Measurements from ENCODE around the gene CABP7. TPM values are rescaled to one million over a fixed set of nuclear protein-coding genes. Genes with fewer than 3 reads are reported as not detected.
A peak's percentile ranks its signal among the peaks of the same experiment; 100 is the strongest.

Gene CABP7
- total RNA-seq, 6 donors from 2014 or later, result 0.15 to 0.44 TPM; not detected in 4

DNA sequence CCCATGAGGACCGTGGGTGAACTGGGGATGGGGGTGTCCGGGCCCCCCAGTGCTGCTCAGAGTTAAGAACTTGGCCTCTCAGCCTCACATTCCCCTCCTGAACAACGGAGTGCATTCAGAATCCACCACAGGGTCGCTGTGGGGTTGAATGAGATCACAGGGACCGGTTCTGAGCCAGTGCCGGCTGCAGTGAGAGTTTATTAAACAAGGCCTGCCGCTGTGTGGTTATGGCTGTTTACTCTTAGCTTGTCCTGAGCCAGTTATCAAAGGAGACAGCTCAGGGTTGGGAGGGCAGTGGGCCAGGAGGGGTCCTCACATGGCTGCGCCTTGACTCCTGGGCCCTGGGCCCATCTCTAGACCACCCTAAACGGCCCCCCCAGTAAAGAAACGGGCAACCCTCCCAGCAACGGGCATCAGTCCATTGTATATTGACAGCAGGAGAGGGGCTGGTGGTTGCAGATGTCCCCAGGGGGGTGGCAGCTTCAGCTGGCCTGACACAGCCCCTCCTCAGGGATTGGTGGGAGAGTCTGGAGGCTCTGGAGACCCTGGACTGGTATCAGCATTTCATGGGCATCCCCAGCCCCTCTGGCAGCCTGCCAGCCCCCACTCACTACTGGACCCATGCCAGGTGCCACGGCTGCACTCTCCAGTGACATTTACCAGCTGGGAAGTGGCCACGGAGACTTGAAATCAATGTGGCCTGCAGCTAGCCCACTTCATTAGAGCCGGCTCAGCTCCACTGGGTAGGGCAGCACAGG lies 15.1 kb upstream of the CABP7 start:
- ATAC-seq (ENCODE audit: low FRiP score in 2 of 2), result peak in 1 of 2 donors; percentile 45

DNA sequence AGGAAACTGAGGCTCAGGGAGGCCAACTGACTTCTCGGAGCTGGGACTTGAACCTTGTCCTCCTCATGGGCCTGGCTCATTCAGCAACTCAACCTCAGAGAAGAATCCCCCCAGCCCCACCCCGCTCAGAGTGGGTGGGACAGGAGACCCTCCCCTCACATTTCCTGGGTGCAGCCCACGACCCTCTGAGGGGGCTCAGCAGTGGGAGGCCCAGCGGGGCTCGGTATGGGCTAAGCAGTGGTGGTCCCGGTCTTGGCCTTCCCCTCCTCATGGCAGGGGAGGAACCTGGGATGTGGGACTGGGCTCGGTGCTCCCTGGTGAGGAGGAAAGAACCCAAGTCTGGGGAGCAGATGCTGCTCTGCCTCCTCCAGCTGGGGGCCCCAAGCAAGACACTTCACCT lies 14.2 kb upstream of the CABP7 start:
- Histone ChIP-seq H3K4me3 (no peak overlapping the region), H3K9me3 (no peaks in the 10 kb centered on the region), H3K4me1 (peaks cover 17 to 42% (median 19%) of the 10 kb centered on the region in 4 donors), H3K27me3 (no peaks in the 10 kb centered on the region), H3K36me3 (no peaks in the 10 kb centered on the region), H3K27ac (no peak overlapping the region)
- WGBS, 2 donors, result 73 to 78% methylated on average over 2 to 7 of the region's 7 CpGs
- TF ChIP-seq EP300 (IDR thresholded peaks at IDR 0.05), result no peak
- TF ChIP-seq, protein P1, sequence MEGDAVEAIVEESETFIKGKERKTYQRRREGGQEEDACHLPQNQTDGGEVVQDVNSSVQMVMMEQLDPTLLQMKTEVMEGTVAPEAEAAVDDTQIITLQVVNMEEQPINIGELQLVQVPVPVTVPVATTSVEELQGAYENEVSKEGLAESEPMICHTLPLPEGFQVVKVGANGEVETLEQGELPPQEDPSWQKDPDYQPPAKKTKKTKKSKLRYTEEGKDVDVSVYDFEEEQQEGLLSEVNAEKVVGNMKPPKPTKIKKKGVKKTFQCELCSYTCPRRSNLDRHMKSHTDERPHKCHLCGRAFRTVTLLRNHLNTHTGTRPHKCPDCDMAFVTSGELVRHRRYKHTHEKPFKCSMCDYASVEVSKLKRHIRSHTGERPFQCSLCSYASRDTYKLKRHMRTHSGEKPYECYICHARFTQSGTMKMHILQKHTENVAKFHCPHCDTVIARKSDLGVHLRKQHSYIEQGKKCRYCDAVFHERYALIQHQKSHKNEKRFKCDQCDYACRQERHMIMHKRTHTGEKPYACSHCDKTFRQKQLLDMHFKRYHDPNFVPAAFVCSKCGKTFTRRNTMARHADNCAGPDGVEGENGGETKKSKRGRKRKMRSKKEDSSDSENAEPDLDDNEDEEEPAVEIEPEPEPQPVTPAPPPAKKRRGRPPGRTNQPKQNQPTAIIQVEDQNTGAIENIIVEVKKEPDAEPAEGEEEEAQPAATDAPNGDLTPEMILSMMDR (IDR thresholded peaks at IDR 0.05), result no peak
- TF ChIP-seq POLR2AphosphoS5 (IDR thresholded peaks at IDR 0.05), result no peak
- no peak for TF ChIP-seq POLR2A (IDR thresholded peaks at IDR 0.05)
- ATAC-seq (ENCODE audit: low FRiP score in 2 of 2), result no peak
- no peak for DNase-seq

More for the DNA sequence above, 15.1 kb upstream of the CABP7 start:
- 34 to 36% methylated on average over 8 to 14 of the region's 14 CpGs for WGBS, 2 donors
- H3K36me3 ChIP-seq, result no peaks in the 10 kb centered on the region
- no peaks in the 10 kb centered on the region for H3K27me3 ChIP-seq
- H3K9me3 ChIP-seq, result no peaks in the 10 kb centered on the region
- H3K4me1 ChIP-seq, result peaks cover 17 to 42% (median 21%) of the 10 kb centered on the region in 4 donors
- no peak overlapping the region for H3K4me3 ChIP-seq
- DNase-seq, result peak in 1 of 2 donors; percentile 77
- TF ChIP-seq POLR2AphosphoS5 (IDR thresholded peaks at IDR 0.05), result no peak
- TF ChIP-seq, protein P1 (IDR thresholded peaks at IDR 0.05), result no peak
- no peak for TF ChIP-seq POLR2A (IDR thresholded peaks at IDR 0.05)
- no peak for TF ChIP-seq EP300 (IDR thresholded peaks at IDR 0.05)
- H3K27ac ChIP-seq, result no peak overlapping the region

DNA sequence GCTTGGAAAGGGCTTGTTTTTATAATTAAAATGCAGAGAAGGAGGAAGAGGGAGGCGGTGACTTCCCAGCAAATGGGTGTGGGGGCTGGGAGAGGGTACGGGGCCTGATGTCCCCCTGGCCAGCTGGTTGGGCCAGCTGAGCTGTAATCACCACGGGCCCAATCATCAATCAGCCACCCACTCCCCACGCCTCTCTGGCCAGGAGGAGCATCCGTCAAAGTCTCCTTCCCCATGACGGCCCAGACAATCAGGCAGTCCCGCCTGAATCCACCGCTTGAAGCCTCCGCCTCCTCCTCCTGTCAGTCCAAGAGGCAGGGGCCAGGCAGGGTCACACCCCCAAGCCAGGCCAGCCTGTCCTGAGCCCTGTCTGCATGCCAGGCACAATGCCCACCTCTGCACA lies 13.3 kb upstream of the CABP7 start:
- no peak overlapping the region for H3K27ac ChIP-seq
- H3K4me3 ChIP-seq, result no peak overlapping the region
- DNase-seq (no peak), ATAC-seq (ENCODE audit: low FRiP score in 2 of 2) (no peak)
- no peaks in the 10 kb centered on the region for H3K27me3 ChIP-seq
- no peaks in the 10 kb centered on the region for H3K9me3 ChIP-seq
- H3K4me1 ChIP-seq, result peaks cover 13 to 35% (median 18%) of the 10 kb centered on the region in 4 donors
- H3K36me3 ChIP-seq, result no peaks in the 10 kb centered on the region
- no peak for TF ChIP-seq POLR2A (IDR thresholded peaks at IDR 0.05)
- no peak for TF ChIP-seq EP300 (IDR thresholded peaks at IDR 0.05)
- 55 to 58% methylated on average over 6 to 7 of the region's 9 CpGs for WGBS, 2 donors

DNA sequence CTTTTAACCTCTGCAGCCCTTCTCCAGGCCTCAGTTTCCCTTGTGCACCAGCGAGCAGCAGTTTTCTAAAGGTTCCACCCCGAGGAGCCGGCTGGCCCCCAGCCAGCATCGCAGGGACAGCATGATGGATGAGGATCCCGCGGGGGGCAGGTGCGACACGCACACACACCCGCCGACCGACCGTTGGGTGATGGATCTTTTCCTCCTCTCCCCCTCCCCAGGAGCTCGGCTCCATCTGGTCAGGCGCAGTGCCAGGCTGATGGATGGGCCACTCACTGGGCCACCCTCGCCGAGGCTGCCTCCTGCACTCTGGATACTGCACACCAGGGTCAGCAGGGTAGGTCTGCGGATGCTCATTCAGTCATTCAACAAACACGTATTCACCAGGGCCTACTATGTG lies 12.8 kb upstream of the CABP7 start:
- ATAC-seq (ENCODE audit: low FRiP score in 2 of 2), result no peak
- no peaks in the 10 kb centered on the region for H3K27me3 ChIP-seq
- H3K9me3 ChIP-seq, result no peaks in the 10 kb centered on the region
- WGBS, 2 donors, result 44 to 45% methylated on average over 13 to 18 of the region's 18 CpGs
- no peak overlapping the region for H3K4me3 ChIP-seq
- no peak for TF ChIP-seq POLR2AphosphoS5 (IDR thresholded peaks at IDR 0.05)
- TF ChIP-seq EP300 (IDR thresholded peaks at IDR 0.05), result no peak
- TF ChIP-seq, protein P1 (IDR thresholded peaks at IDR 0.05), result no peak
- TF ChIP-seq POLR2A (IDR thresholded peaks at IDR 0.05), result no peak
- H3K36me3 ChIP-seq, result no peaks in the 10 kb centered on the region
- H3K27ac ChIP-seq, result no peak overlapping the region
- peaks cover 8 to 30% (median 15%) of the 10 kb centered on the region in 4 donors for H3K4me1 ChIP-seq
- DNase-seq, result no peak

DNA sequence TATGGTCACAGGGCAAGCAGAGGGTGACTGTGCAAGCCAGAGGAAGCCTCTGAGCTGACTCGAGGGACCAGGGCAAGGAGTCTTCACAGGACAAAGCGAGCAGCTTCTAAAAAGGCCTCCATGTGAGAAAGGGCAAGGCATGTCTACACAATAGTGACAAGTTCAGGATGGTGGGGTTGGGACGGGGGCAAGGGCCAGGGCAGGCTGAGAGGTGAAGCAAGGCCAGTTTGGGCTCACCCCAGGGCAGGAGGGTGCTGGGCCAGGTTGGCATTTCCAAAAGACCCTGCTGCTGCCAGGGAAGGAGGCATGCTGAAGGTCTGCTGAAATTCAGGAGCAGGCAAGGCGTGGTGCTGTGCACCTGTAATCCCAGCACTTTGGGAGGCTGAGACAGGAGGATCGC lies 12.3 kb upstream of the CABP7 start:
- no peaks in the 10 kb centered on the region for H3K36me3 ChIP-seq
- DNase-seq, result no peak
- H3K27me3 ChIP-seq, result no peaks in the 10 kb centered on the region

More for the DNA sequence above, 12.3 kb upstream of the CABP7 start:
- H3K4me1 ChIP-seq, result peaks cover 4 to 25% (median 11%) of the 10 kb centered on the region in 4 donors
- no peak for ATAC-seq (ENCODE audit: low FRiP score in 2 of 2)
- H3K27ac ChIP-seq, result no peak overlapping the region
- no peak overlapping the region for H3K4me3 ChIP-seq
- no peaks in the 10 kb centered on the region for H3K9me3 ChIP-seq
- whole genome bisulfite sequencing, 2 donors, result 85 to 95% methylated on average over 5 of the region's 5 CpGs
- TF ChIP-seq POLR2A (IDR thresholded peaks at IDR 0.05) (no peak), POLR2AphosphoS5 (IDR thresholded peaks at IDR 0.05) (no peak), EP300 (IDR thresholded peaks at IDR 0.05) (no peak)

Measured in upper lobe of left lung (tissue), 6 donors.